Coronary artery (tissue), 2 donors: ENCODE results near the gene SLC13A5.
"Not testable (repeated sequence)": the region's sequence is repeated elsewhere in the genome, so short reads cannot be mapped to it uniquely, and the experiment has no call there.

ENCODE experiments used
- DNase-seq: peaks from one replicate; pipeline ENCODE4 v3.0.0-alpha.2; 2017; ENCODE audit warnings: low spot score
- H3K27ac ChIP-seq, 2 donors: fragments of 200-600 bp; sonication (generic); one replicate each; pipeline ENCODE4 v1.5.1; 2016 to 2019
- H3K4me3 ChIP-seq: fragments of 200-600 bp; sonication (generic); 2 replicates; pipeline ENCODE4 v1.5.1; 2016; ENCODE audit warnings: mild to moderate bottlenecking, moderate library complexity
- CTCF ChIP-seq: fragments of 200-600 bp; sonication (generic); IDR thresholded peaks from one replicate; pipeline ENCODE4 v1.5.1; 2019; ENCODE audit warnings: antibody characterized with exemption

SLC13A5 gene

GRCh38 chr17:6666557-6666956, 46.6 kb downstream of the SLC13A5 start:
- Histone ChIP-seq H3K4me3 (no peak overlapping the region), H3K27ac (no peak overlapping the region)
- no peak for DNase-seq
- no peak for TF ChIP-seq CTCF

DNA sequence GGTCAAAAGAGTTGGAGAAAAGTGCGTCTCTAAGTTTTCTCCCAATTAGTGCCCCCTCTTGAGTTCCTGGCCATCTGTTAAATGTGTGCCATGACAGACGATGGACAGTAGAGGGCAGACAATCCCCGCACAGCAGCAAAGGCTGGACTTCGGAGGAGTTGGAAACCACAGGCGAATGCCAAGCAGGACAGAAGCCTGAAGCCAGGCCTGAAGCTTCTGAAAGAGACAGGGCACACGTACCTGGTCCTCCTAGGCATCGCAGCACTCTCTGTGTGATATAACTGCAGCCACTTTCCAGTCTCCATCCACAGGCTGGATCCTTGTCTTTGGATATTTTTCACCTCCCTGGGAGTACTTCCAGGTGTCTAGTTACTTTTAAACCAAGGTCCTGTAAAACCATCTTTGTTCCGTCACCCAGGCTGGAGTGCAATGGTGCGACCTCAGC, 47.1 kb downstream of the SLC13A5 start:
- DNase-seq = no peak
- no peak overlapping the region for H3K4me3 ChIP-seq
- TF ChIP-seq CTCF = peak; percentile 74
- no peak overlapping the region for H3K27ac ChIP-seq

GRCh38 chr17:6663200-6663599, 50.0 kb downstream of the SLC13A5 start:
- H3K27ac ChIP-seq, DNase-seq, H3K4me3 ChIP-seq: not testable (repeated sequence)

- Histone ChIP-seq H3K4me3 (no peak overlapping the region), H3K27ac (no peak overlapping the region)
- TF ChIP-seq CTCF = no peak
- DNase-seq = no peak
Measured at GRCh38 chr17:6661464-6661848, 51.7 kb downstream of the SLC13A5 start.

DNA sequence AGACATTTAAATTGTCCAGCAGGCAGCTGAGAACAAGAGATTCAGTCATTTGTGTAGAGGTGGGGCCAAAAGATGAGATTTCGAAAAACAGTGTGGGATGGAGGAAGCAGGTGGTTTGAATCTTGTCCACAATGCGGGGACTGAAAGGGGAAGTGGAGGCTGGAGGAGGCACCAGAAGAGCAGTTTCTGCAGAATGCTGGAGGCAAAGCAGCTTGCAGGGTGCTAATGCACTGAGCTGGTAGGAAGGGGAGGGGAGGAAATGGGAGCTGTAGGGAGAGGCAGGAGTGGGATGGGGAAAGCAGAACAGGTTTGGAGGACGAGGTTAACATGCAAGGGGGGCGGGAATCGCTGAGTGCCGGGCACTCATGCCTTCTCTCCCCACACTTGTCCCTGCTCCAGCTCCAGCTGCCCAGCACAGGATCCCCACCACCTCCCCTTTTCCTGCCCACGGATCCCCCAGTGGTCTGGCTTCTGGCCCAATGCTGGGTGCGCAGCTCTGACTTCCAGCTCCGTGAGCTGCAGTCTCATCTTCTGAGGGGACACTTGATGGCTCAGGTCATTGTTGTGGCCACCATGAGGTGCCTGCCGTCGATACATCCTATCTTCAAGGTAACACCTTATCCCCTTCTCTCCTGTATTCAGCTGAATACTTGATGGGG, 52.2 kb downstream of the SLC13A5 start:
- no peak overlapping the region for H3K27ac ChIP-seq
- DNase-seq = no peak

GRCh38 chr17:6660101-6660500, 53.1 kb downstream of the SLC13A5 start:
- DNase-seq = no peak
- no peak for TF ChIP-seq CTCF
- no peak overlapping the region for H3K4me3 ChIP-seq
- no peak overlapping the region for H3K27ac ChIP-seq

More for the DNA sequence above, 52.2 kb downstream of the SLC13A5 start:
- no peak for TF ChIP-seq CTCF
- H3K4me3 ChIP-seq = no peak overlapping the region

- not testable (repeated sequence) for H3K4me3 ChIP-seq, DNase-seq, H3K27ac ChIP-seq
Measured at GRCh38 chr17:6658411-6658810, 54.8 kb downstream of the SLC13A5 start.

GRCh38 chr17:6657633-6658287, 55.4 kb downstream of the SLC13A5 start:
- TF ChIP-seq CTCF = no peak
- no peak for DNase-seq
- H3K4me3 ChIP-seq = no peak overlapping the region
- no peak overlapping the region for H3K27ac ChIP-seq

- DNase-seq, H3K27ac ChIP-seq: not testable (repeated sequence)
- peak overlapping the region; percentile 28 for H3K4me3 ChIP-seq
Measured at GRCh38 chr17:6656797-6657632, 56.2 kb downstream of the SLC13A5 start.

DNA sequence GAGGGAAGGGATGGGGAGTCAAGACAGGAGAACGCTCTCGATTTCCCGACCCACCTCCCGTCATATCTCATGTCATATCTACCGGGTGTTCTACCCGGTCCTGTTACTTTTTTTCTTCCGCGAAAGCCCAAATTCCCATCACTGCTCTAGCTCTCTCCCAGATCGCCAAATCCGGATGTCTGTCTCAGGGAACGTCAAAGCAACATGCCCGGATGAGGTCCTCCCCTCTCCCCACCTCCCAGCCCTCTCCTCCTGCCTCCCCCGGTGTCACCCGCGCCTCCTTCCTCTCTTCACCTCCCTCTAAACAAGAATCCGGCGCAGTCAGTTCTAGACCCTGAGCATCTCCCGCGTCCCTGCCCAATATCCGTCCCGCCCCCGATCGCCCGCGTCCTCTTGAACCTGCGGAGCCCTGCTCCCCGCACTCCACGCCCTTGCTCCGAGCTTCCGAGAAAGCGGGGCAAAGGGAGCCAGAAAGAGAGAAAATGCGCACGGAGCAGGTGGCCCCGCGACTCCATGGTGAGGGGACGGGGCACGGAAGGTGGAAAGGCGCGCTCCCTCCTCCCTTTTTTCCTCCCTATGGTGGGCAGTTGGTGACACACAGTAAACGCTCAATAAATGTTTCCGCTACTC, 57.3 kb downstream of the SLC13A5 start:
- DNase-seq, H3K27ac ChIP-seq: not testable (repeated sequence)
- peak overlapping the region; percentile 45 for H3K4me3 ChIP-seq
